AG04450 (cell line): Measurements from ENCODE around the gene DCBLD2. TPM values are rescaled to one million over a fixed set of nuclear protein-coding genes. Genes with fewer than 3 reads are reported as not detected.

Experiments
- CTCF ChIA-PET: fragments of 300-600, 350-600 bp; formaldehyde crosslinking; extraction: SDS; loops from one replicate; lab custom pipeline; 2022; ENCODE audit warnings: antibody characterized with exemption, inconsistent platforms; lab: Charles Lee
- POLR2A ChIA-PET: fragments of 350-600 bp; formaldehyde crosslinking; extraction: SDS; loops from one replicate; lab custom pipeline; 2021; ENCODE audit warnings: antibody characterized with exemption, inconsistent platforms; lab: Yijun Ruan, JAX
- DNase-seq: peaks from one replicate; pipeline ENCODE4 v3.0.0-alpha.2; 2011; ENCODE audit warnings: low read depth, low spot score
- H3K27ac ChIP-seq: one replicate; pipeline ENCODE4 v1.5.1; 2012; ENCODE audit warnings: low read depth, low read length, control low read depth
- H3K27me3 ChIP-seq: one replicate; pipeline ENCODE4 v1.6.0; 2012; ENCODE audit warnings: low read length; ENCODE audit not compliant: control insufficient read depth, insufficient read depth
- H3K4me3 ChIP-seq: 2 replicates; pipeline ENCODE4 v1.5.1; 2011; ENCODE audit warnings: mild to moderate bottlenecking, low read depth, low read length, control low read depth
- H3K9me3 ChIP-seq: 2 replicates; pipeline ENCODE4 v1.5.1; 2012; ENCODE audit warnings: low read length; ENCODE audit not compliant: control insufficient read depth, insufficient read depth
- polyA plus RNA-seq: library from polyadenylated mRNA; depleted of rRNA; stranded (reverse); fragments of >200 nt; gene quantifications from 2 replicates; pipeline ENCODE4 v1.2.3, GENCODE V29; 2011
- TF ChIP-seq, protein P1 (sequence below): IDR thresholded peaks from 2 replicates; pipeline ENCODE4 v1.5.1; 2011; ENCODE audit warnings: low read depth, low read length, control low read depth, inconsistent platforms

DCBLD2 gene
- polyA plus RNA-seq, 1 experiment, result 202 TPM

- no peak for DNase-seq
- ChIA-PET POLR2A (no interaction called here), CTCF (no interaction called here)
- Histone ChIP-seq H3K9me3 (no peaks in the 10 kb centered on the region), H3K27me3 (no peaks in the 10 kb centered on the region), H3K27ac (no peak overlapping the region), H3K4me3 (no peak overlapping the region)
- TF ChIP-seq, protein P1, sequence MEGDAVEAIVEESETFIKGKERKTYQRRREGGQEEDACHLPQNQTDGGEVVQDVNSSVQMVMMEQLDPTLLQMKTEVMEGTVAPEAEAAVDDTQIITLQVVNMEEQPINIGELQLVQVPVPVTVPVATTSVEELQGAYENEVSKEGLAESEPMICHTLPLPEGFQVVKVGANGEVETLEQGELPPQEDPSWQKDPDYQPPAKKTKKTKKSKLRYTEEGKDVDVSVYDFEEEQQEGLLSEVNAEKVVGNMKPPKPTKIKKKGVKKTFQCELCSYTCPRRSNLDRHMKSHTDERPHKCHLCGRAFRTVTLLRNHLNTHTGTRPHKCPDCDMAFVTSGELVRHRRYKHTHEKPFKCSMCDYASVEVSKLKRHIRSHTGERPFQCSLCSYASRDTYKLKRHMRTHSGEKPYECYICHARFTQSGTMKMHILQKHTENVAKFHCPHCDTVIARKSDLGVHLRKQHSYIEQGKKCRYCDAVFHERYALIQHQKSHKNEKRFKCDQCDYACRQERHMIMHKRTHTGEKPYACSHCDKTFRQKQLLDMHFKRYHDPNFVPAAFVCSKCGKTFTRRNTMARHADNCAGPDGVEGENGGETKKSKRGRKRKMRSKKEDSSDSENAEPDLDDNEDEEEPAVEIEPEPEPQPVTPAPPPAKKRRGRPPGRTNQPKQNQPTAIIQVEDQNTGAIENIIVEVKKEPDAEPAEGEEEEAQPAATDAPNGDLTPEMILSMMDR, result no peak
These were observed 129.5 kb downstream of the DCBLD2 start for GRCh38 chr3:98772022-98772421.

GRCh38 chr3:98770261-98771039 lies 131.0 kb downstream of the DCBLD2 start:
- no peaks in the 10 kb centered on the region for H3K9me3 ChIP-seq
- H3K27me3 ChIP-seq, result no peaks in the 10 kb centered on the region
- no peak overlapping the region for H3K27ac ChIP-seq
- ChIA-PET POLR2A (no interaction called here), CTCF (interaction anchor here (1.5 kb wide), 1 partner anchor 168 kb away, joined by 5 read pairs; no protein-coding TSS in a partner anchor)
- H3K4me3 ChIP-seq, result no peak overlapping the region
- TF ChIP-seq, protein P1, result no peak
- no peak for DNase-seq

DNA sequence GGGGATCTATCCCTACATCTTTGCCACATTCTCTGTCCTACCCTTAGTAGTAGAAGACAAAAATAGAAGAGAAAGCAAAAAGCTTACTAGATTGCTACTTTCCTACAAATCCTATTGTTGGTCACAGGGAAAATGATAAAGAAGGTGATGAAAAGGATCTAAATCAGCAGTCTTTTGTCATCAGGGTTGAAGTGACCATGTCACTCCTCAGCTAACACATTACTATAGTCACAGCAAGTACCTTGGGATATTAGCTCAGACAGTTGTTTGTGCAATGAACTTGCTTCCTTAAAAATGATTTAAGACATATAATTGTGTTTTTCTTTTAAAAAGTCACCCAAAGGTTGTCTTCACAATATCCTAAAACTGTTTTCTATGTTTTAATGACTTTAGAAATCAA lies 132.0 kb downstream of the DCBLD2 start:
- no peak for DNase-seq
- no peaks in the 10 kb centered on the region for H3K9me3 ChIP-seq
- no peak overlapping the region for H3K4me3 ChIP-seq
- POLR2A ChIA-PET, result no interaction called here
- H3K27me3 ChIP-seq, result no peaks in the 10 kb centered on the region
- TF ChIP-seq, protein P1, result no peak
- CTCF ChIA-PET, result interaction anchor here (1.5 kb wide), 1 partner anchor 167 kb away, joined by 5 read pairs; no protein-coding TSS in a partner anchor
- H3K27ac ChIP-seq, result no peak overlapping the region

- Histone ChIP-seq H3K4me3 (no peak overlapping the region), H3K27ac (no peak overlapping the region), H3K27me3 (no peaks in the 10 kb centered on the region), H3K9me3 (no peaks in the 10 kb centered on the region)
- no peak for DNase-seq
- TF ChIP-seq, protein P1, result no peak
- ChIA-PET POLR2A (no interaction called here), CTCF (interaction anchor here (0.6 to 1.5 kb wide), 2 partner anchors 88 to 167 kb away, joined by 5 read pairs; no protein-coding TSS in a partner anchor)
These were observed 132.5 kb downstream of the DCBLD2 start for GRCh38 chr3:98768961-98769360.

GRCh38 chr3:98766924-98767323 lies 134.6 kb downstream of the DCBLD2 start:
- Histone ChIP-seq H3K27me3 (no peaks in the 10 kb centered on the region), H3K9me3 (no peaks in the 10 kb centered on the region), H3K4me3 (no peak overlapping the region), H3K27ac (no peak overlapping the region)
- TF ChIP-seq, protein P1, result no peak
- POLR2A ChIA-PET, result no interaction called here
- no peak for DNase-seq
- CTCF ChIA-PET, result no interaction called here
